Measurements from ENCODE around the gene TKT. TPM values are rescaled to one million over a fixed set of nuclear protein-coding genes. Genes with fewer than 3 reads are reported as not detected.

TKT gene
- total RNA-seq, 2 experiments from 2014 or later: 397 to 417 TPM

- Mint-ChIP-seq H3K4me3 (no peak overlapping the region), H3K36me3 (ENCODE audit: low read depth) (peaks cover 22% of the 10 kb centered on the region), H3K27ac (no peak overlapping the region), H3K27me3 (no peaks in the 10 kb centered on the region), H3K4me1 (ENCODE audit: low read depth) (peaks cover 17% of the 10 kb centered on the region), H3K9me3 (no peaks in the 10 kb centered on the region)
- ATAC-seq (no peak), DNase-seq (no peak)
- POLR2A ChIA-PET: interaction anchor here (1.1 kb wide), 1 partner anchor 21 kb away, joined by 3 read pairs; no protein-coding TSS in a partner anchor
- no peak for TF ChIP-seq CTCF (IDR thresholded peaks at IDR 0.05)
- intact Hi-C loops (cut with micrococcal nuclease): no loop called here
- CTCF ChIA-PET: no interaction called here
Observed at GRCh38 chr3:53257465-53257864, 1.6 kb upstream of the TKT start.

GRCh38 chr3:53256704-53257055 lies 858 bp upstream of the TKT start:
- H3K36me3 Mint-ChIP-seq (ENCODE audit: low read depth): peaks cover 27% of the 10 kb centered on the region
- H3K27me3 Mint-ChIP-seq: no peaks in the 10 kb centered on the region
- DNase-seq: no peak
- ChIA-PET POLR2A (interaction anchor here (1.1 kb wide), 1 partner anchor 20 kb away, joined by 3 read pairs; no protein-coding TSS in a partner anchor), CTCF (no interaction called here)
- H3K4me3 Mint-ChIP-seq: peak overlapping the region; percentile 7
- TF ChIP-seq CTCF (IDR thresholded peaks at IDR 0.05): no peak
- H3K27ac Mint-ChIP-seq: no peak overlapping the region
- ATAC-seq: no peak
- H3K9me3 Mint-ChIP-seq: no peaks in the 10 kb centered on the region
- H3K4me1 Mint-ChIP-seq (ENCODE audit: low read depth): peaks cover 23% of the 10 kb centered on the region
- intact Hi-C loops (cut with micrococcal nuclease): no loop called here

GRCh38 chr3:53255423-53255774 lies 423 bp downstream of the TKT start:
- Mint-ChIP-seq H3K36me3 (ENCODE audit: low read depth) (peaks cover 27% of the 10 kb centered on the region), H3K4me1 (ENCODE audit: low read depth) (peaks cover 35% of the 10 kb centered on the region), H3K4me3 (peak overlapping the region; percentile 93), H3K27me3 (no peaks in the 10 kb centered on the region), H3K9me3 (no peaks in the 10 kb centered on the region), H3K27ac (peak overlapping the region; percentile 81)
- intact Hi-C loops (cut with micrococcal nuclease): no loop called here
- ChIA-PET CTCF (no interaction called here), POLR2A (interaction anchor here (0.9 to 4.0 kb wide), 5 partner anchors 9 to 528 kb away, joined by 3 to 20 read pairs (median 7); partner anchors contain the start of gene DCP1A)
- TF ChIP-seq CTCF (IDR thresholded peaks at IDR 0.05): no peak
- peak; percentile 51 for DNase-seq
- ATAC-seq: peak; percentile 60

GRCh38 chr3:53254509-53255422 lies 1.1 kb downstream of the TKT start:
- Mint-ChIP-seq H3K9me3 (no peaks in the 10 kb centered on the region), H3K4me1 (ENCODE audit: low read depth) (peaks cover 41% of the 10 kb centered on the region), H3K36me3 (ENCODE audit: low read depth) (peaks cover 27% of the 10 kb centered on the region), H3K27ac (peak overlapping the region; percentile 81), H3K4me3 (peak overlapping the region; percentile 93), H3K27me3 (no peaks in the 10 kb centered on the region)
- no peak for TF ChIP-seq CTCF (IDR thresholded peaks at IDR 0.05)
- CTCF ChIA-PET: interaction anchor here (1.0 to 1.9 kb wide), 4 partner anchors 16 to 140 kb away, joined by 4 to 8 read pairs (median 6); no protein-coding TSS in a partner anchor
- POLR2A ChIA-PET: interaction anchor here (0.6 to 4.0 kb wide), 8 partner anchors 9 to 528 kb away, joined by 3 to 20 read pairs (median 4); partner anchors contain the start of gene DCP1A
- intact Hi-C loops (cut with micrococcal nuclease): no loop called here
- DNase-seq (peak; percentile 75), ATAC-seq (peak; percentile 59)
